SH-SY5Y (cell line): ENCODE results near the gene HADHA.

Experiments used
- GATA2 ChIP-seq: IDR thresholded peaks from 2 replicates; pipeline ENCODE4 v1.6.1; 2011; ENCODE audit warnings: mild to moderate bottlenecking, low read depth, low read length
- GATA3 ChIP-seq: IDR thresholded peaks from 2 replicates; pipeline ENCODE4 v1.6.1; 2011; ENCODE audit warnings: low read depth, mild to moderate bottlenecking, low read length, moderate library complexity

HADHA gene

GRCh38 chr2:26187114-26187513 lies 57.3 kb downstream of the HADHA start:
- TF ChIP-seq GATA3, result no peak
- no peak for TF ChIP-seq GATA2

- TF ChIP-seq GATA3 (no peak), GATA2 (no peak)
These were observed 58.3 kb downstream of the HADHA start for GRCh38 chr2:26185954-26186770.

GRCh38 chr2:26185304-26185928 lies 59.0 kb downstream of the HADHA start:
- TF ChIP-seq GATA3 (no peak), GATA2 (no peak)

GRCh38 chr2:26184555-26185303 lies 59.7 kb downstream of the HADHA start:
- TF ChIP-seq GATA2, result no peak

GRCh38 chr2:26184121-26184520 lies 60.3 kb downstream of the HADHA start:
- TF ChIP-seq GATA3, result no peak
- TF ChIP-seq GATA2, result no peak

- TF ChIP-seq GATA2, result no peak
- TF ChIP-seq GATA3, result no peak
These were observed 61.4 kb downstream of the HADHA start for GRCh38 chr2:26182887-26183630.

GRCh38 chr2:26182441-26182840 lies 62.0 kb downstream of the HADHA start:
- no peak for TF ChIP-seq GATA2
- TF ChIP-seq GATA3, result no peak

- no peak for TF ChIP-seq GATA2
These were observed 65.0 kb downstream of the HADHA start for GRCh38 chr2:26179446-26179913.

GRCh38 chr2:26178746-26179436 lies 65.5 kb downstream of the HADHA start:
- TF ChIP-seq GATA3 (no peak), GATA2 (no peak)

- TF ChIP-seq GATA2 (no peak), GATA3 (no peak)
These were observed 66.2 kb downstream of the HADHA start for GRCh38 chr2:26178246-26178645.

GRCh38 chr2:26177122-26177521 lies 67.3 kb downstream of the HADHA start:
- no peak for TF ChIP-seq GATA3
- TF ChIP-seq GATA2, result no peak

GRCh38 chr2:26176279-26176615 lies 68.2 kb downstream of the HADHA start:
- TF ChIP-seq GATA3 (no peak), GATA2 (no peak)

GRCh38 chr2:26175466-26176278 lies 68.8 kb downstream of the HADHA start:
- TF ChIP-seq GATA2 (no peak), GATA3 (no peak)

GRCh38 chr2:26174691-26175465 lies 69.6 kb downstream of the HADHA start:
- TF ChIP-seq GATA2 (no peak), GATA3 (no peak)
